Measurements from ENCODE around the gene ZFYVE28.

Gene ZFYVE28

DNA sequence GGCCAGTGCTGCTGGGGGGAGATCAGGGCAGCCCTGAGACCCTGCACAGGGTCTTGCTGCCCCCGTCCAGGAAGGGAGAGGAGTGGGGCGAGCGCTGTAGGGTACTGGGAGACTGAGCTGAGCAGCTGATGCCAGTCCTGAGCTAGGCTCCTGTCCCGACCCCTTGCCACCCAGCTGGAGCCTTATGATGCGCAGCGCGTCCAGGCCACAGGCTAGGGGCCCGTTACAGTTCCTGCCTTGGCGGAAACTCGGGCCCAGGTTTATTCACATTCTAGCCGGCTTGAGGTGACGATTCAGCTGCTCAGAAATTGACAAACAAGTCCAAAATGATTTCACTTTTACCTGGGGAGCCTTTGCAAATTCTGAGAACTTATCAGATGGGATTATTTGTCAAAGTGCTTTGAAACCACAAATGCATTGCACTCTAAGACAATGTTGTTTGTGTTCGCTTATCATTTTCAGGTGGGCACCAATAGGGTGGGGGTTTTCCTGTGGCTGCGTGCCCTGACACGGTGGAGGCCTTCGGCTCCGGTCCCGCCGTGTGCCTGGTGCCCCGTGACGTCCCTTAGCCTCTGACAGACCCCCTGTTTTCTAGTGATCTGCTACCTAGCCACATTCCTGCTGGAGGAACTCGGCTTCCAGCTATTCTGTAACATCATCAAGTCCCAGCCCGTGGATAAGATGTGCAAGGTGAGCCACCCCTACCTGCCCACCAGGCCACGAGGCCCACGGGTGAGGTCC lies 19.2 kb upstream of the ZFYVE28 start:
- no peak for TF ChIP-seq CTCF (IDR thresholded peaks at IDR 0.05)
- Histone ChIP-seq H3K4me3 (no peak overlapping the region), H3K27ac (no peak overlapping the region)
- DNase-seq (ENCODE audit: low spot score) = no peak

- DNase-seq (ENCODE audit: low spot score) = no peak
- no peak for TF ChIP-seq CTCF (IDR thresholded peaks at IDR 0.05)
- no peak overlapping the region for H3K4me3 ChIP-seq
- H3K27ac ChIP-seq = no peak overlapping the region
These were observed 18.5 kb upstream of the ZFYVE28 start for GRCh38 chr4:2436761-2437474.

DNA sequence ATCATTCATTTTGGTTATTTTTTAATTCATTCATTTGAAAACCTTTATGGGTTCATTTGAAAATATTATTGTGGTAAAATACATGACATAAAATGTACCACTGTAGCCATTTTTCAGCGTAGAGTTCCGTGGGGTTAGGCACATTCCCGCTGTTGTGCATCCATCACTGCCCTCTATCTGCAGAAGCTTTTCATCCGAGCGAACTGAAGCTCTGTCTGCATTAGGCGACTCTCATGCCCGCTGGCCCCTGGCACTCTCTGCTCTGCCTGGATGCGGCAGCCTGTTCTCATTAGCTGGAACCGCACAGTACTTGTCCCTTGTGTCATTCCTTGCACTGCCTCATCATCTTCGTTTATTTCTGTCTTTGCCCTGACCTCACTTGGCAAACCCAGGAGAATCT lies 17.9 kb upstream of the ZFYVE28 start:
- Histone ChIP-seq H3K27ac (no peak overlapping the region), H3K4me3 (no peak overlapping the region)
- no peak for TF ChIP-seq CTCF (IDR thresholded peaks at IDR 0.05)
- no peak for DNase-seq (ENCODE audit: low spot score)

DNA sequence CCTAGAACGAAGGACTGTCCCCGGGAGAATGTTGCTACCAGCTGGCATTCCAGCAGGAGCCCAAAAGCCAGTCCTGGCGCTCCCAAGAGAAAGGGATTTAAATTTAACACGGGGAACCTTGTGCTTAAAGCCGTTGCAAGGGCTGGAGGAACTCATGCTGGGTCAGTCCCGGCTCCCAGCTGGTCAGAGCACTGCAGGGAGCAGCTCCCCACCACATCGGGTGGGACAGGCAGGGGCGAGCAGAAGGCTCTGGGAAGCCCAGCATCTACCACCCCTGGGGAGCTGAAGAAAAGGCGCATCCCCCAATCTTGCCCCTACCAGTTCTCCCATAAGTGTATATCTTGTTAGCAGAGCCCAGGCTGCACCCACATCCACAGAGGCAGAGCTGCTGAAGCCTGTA lies 16.0 kb upstream of the ZFYVE28 start:
- H3K27ac ChIP-seq = no peak overlapping the region
- H3K4me3 ChIP-seq = no peak overlapping the region
- no peak for TF ChIP-seq CTCF (IDR thresholded peaks at IDR 0.05)
- DNase-seq (ENCODE audit: low spot score) = no peak

GRCh38 chr4:2433609-2434350 lies 15.3 kb upstream of the ZFYVE28 start:
- Histone ChIP-seq H3K27ac (no peak overlapping the region), H3K4me3 (no peak overlapping the region)

DNA sequence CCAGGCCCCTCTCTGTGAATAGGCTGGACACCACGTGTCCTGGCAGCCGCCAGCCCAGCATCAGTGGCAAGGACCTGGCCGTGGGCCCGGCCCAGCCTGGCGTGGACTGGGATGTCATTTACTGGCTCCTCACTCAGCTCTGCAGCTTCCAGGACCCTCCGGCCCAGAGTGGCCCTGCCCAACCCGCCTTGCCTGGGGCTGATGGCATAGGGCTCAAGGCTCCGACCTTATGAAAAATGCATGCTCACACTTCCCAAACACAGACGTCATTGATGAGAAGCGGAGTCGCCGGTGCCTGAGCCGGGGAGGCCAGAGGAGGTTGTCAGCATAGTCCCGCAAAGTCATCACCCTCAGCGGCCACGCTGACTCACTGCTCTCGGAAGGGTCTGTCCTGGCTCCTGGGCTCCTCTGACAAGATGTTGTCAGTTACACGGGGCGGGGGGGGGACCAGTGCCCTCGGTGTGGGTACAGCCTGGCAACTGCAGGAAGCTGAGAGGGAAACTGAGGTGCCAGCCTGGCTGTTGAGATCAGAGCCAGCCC lies 14.6 kb upstream of the ZFYVE28 start:
- Histone ChIP-seq H3K27ac (no peak overlapping the region), H3K4me3 (no peak overlapping the region)
- no peak for DNase-seq (ENCODE audit: low spot score)
- no peak for TF ChIP-seq CTCF (IDR thresholded peaks at IDR 0.05)

More at GRCh38 chr4:2433609-2434350, 15.3 kb upstream of the ZFYVE28 start:
- no peak for TF ChIP-seq CTCF (IDR thresholded peaks at IDR 0.05)
- DNase-seq (ENCODE audit: low spot score) = no peak

Data from coronary artery (tissue), 2 donors.